Fibroblast of lung (primary cell): Measurements from ENCODE around the gene SLC25A46.
"Not testable (repeated sequence)": the region's sequence is repeated elsewhere in the genome, so short reads cannot be mapped to it uniquely, and the experiment has no call there.

Experiments used
- EZH2 ChIP-seq: IDR thresholded peaks from 2 replicates; pipeline ENCODE4 v1.5.1; 2012; ENCODE audit warnings: low read length, control low read depth, mild to moderate bottlenecking; ENCODE audit errors: missing control alignments
- TF ChIP-seq, protein P1 (sequence below), 2 donors: IDR thresholded peaks in 1 of 2; conservative IDR thresholded peaks in 1 of 2; 1 replicate in 1 of 2; 2 replicates in 1 of 2; pipeline ENCODE4 v1.5.1; 2011 to 2012; ENCODE audit warnings: low read length in 2 of 2, control low read depth in 1 of 2, inconsistent platforms in 1 of 2, low read depth in 1 of 2, mild to moderate bottlenecking in 1 of 2

- TF ChIP-seq, protein P1, sequence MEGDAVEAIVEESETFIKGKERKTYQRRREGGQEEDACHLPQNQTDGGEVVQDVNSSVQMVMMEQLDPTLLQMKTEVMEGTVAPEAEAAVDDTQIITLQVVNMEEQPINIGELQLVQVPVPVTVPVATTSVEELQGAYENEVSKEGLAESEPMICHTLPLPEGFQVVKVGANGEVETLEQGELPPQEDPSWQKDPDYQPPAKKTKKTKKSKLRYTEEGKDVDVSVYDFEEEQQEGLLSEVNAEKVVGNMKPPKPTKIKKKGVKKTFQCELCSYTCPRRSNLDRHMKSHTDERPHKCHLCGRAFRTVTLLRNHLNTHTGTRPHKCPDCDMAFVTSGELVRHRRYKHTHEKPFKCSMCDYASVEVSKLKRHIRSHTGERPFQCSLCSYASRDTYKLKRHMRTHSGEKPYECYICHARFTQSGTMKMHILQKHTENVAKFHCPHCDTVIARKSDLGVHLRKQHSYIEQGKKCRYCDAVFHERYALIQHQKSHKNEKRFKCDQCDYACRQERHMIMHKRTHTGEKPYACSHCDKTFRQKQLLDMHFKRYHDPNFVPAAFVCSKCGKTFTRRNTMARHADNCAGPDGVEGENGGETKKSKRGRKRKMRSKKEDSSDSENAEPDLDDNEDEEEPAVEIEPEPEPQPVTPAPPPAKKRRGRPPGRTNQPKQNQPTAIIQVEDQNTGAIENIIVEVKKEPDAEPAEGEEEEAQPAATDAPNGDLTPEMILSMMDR (conservative IDR thresholded peaks at IDR 0.05 in 1 of 2, IDR thresholded peaks at IDR 0.05 in 1 of 2; ENCODE audit: low read depth in 1 of 2, low read length in 2 of 2), result not testable (repeated sequence)
- not testable (repeated sequence) for TF ChIP-seq EZH2
These were observed 7.3 kb upstream of the SLC25A46 start for GRCh38 chr5:110731499-110731898.
